SKM-1 treated with dmso at 0.1 percent for 144 hours (cell line): ENCODE results near the gene AFG3L2.
A peak's percentile ranks its signal among the peaks of the same experiment; 100 is the strongest.
"Not testable (repeated sequence)": the region's sequence is repeated elsewhere in the genome, so short reads cannot be mapped to it uniquely, and the experiment has no call there.

Experiments
- DNase-seq: peaks from one replicate; lab custom pipeline; 2025; ENCODE audit not compliant: unreplicated experiment; lab: John Stamatoyannopoulos, UW

AFG3L2 gene

GRCh38 chr18:12397793-12398192, 20.8 kb upstream of the AFG3L2 start:
- DNase-seq: no peak

- DNase-seq: no peak
These were observed 20.2 kb upstream of the AFG3L2 start for GRCh38 chr18:12397254-12397653.

- DNase-seq: no peak
These were observed 17.4 kb upstream of the AFG3L2 start for GRCh38 chr18:12394428-12394827.

- DNase-seq: no peak
These were observed 17.0 kb upstream of the AFG3L2 start for GRCh38 chr18:12393998-12394397.

- DNase-seq: no peak
These were observed 16.5 kb upstream of the AFG3L2 start for GRCh38 chr18:12393510-12393909.

GRCh38 chr18:12391487-12392165, 14.6 kb upstream of the AFG3L2 start:
- peak; percentile 48 for DNase-seq

- no peak for DNase-seq
These were observed 11.4 kb upstream of the AFG3L2 start for GRCh38 chr18:12388442-12388841.

GRCh38 chr18:12384261-12384660, 7.2 kb upstream of the AFG3L2 start:
- DNase-seq: no peak

GRCh38 chr18:12383759-12384158, 6.7 kb upstream of the AFG3L2 start:
- not testable (repeated sequence) for DNase-seq

- DNase-seq: not testable (repeated sequence)
These were observed 5.3 kb upstream of the AFG3L2 start for GRCh38 chr18:12382221-12382814.

GRCh38 chr18:12378198-12378558, 1.2 kb upstream of the AFG3L2 start:
- not testable (repeated sequence) for DNase-seq

- no peak for DNase-seq
These were observed 650 bp upstream of the AFG3L2 start for GRCh38 chr18:12377556-12378197.

GRCh38 chr18:12376034-12376753, 833 bp downstream of the AFG3L2 start:
- DNase-seq: no peak

- DNase-seq: no peak
These were observed 2.6 kb downstream of the AFG3L2 start for GRCh38 chr18:12374401-12374800.

- DNase-seq: no peak
These were observed 3.3 kb downstream of the AFG3L2 start for GRCh38 chr18:12373771-12374116.

- DNase-seq: no peak
These were observed 3.8 kb downstream of the AFG3L2 start for GRCh38 chr18:12373116-12373770.

GRCh38 chr18:12372406-12372805, 4.6 kb downstream of the AFG3L2 start:
- no peak for DNase-seq

GRCh38 chr18:12371590-12371989, 5.4 kb downstream of the AFG3L2 start:
- DNase-seq: no peak

GRCh38 chr18:12369211-12369610, 7.8 kb downstream of the AFG3L2 start:
- DNase-seq: no peak

GRCh38 chr18:12366784-12367183, 10.2 kb downstream of the AFG3L2 start:
- DNase-seq: no peak

GRCh38 chr18:12366379-12366778, 10.6 kb downstream of the AFG3L2 start:
- no peak for DNase-seq
